H9 (cell line): ENCODE measurements around the gene COG6. TPM values are rescaled to one million over a fixed set of nuclear protein-coding genes. Genes with fewer than 3 reads are reported as not detected.

Experiments
- DNase-seq: peaks from one replicate; pipeline ENCODE4 v3.0.0-alpha.2; 2017
- H2AFZ ChIP-seq: one replicate; pipeline ENCODE4 v1.6.1; 2013; ENCODE audit warnings: mild to moderate bottlenecking, low read length, control low read depth, moderate library complexity
- H2AK5ac ChIP-seq: 2 replicates; pipeline ENCODE4 v1.6.1; 2013; ENCODE audit warnings: low read length, control low read depth, mixed read lengths; ENCODE audit not compliant: insufficient read length
- H2BK120ac ChIP-seq: one replicate; pipeline ENCODE4 v1.6.1; 2013; ENCODE audit warnings: low read depth, mild to moderate bottlenecking, low read length, control low read depth, inconsistent platforms; ENCODE audit not compliant: poor library complexity, severe bottlenecking
- H2BK12ac ChIP-seq: 2 replicates; pipeline ENCODE4 v1.6.1; 2013; ENCODE audit warnings: low read length, control low read depth, mixed read lengths, low read depth; ENCODE audit not compliant: insufficient read length
- H2BK15ac ChIP-seq: 2 replicates; pipeline ENCODE4 v1.6.1; 2013; ENCODE audit warnings: low read depth, low read length, control low read depth
- H2BK20ac ChIP-seq: one replicate; pipeline ENCODE4 v1.6.1; 2013; ENCODE audit warnings: low read depth, mild to moderate bottlenecking, low read length, control low read depth, inconsistent platforms; ENCODE audit not compliant: poor library complexity, severe bottlenecking
- H2BK5ac ChIP-seq: 2 replicates; pipeline ENCODE4 v1.6.1; 2013; ENCODE audit warnings: low read length, control low read depth, mixed read lengths; ENCODE audit not compliant: insufficient read length
- H3K14ac ChIP-seq: 2 replicates; pipeline ENCODE4 v1.6.1; 2013; ENCODE audit warnings: low read length, control low read depth; ENCODE audit not compliant: insufficient read depth
- H3K18ac ChIP-seq: 2 replicates; pipeline ENCODE4 v1.6.1; 2013; ENCODE audit warnings: low read depth, mild to moderate bottlenecking, mixed read lengths, low read length, control low read depth; ENCODE audit not compliant: insufficient read length
- H3K23ac ChIP-seq: 2 replicates; pipeline ENCODE4 v1.6.1; 2013; ENCODE audit warnings: low read length, control low read depth, mixed read lengths, low read depth; ENCODE audit not compliant: insufficient read length
- H3K23me2 ChIP-seq: 2 replicates; pipeline ENCODE4 v1.6.1; 2013; ENCODE audit warnings: low read depth, mild to moderate bottlenecking, mixed read lengths, low read length, control low read depth; ENCODE audit not compliant: insufficient read length, poor library complexity, severe bottlenecking
- H3K27ac ChIP-seq: 2 replicates; pipeline ENCODE4 v1.5.1; 2013; ENCODE audit warnings: low read length, control low read depth, mixed read lengths, low read depth; ENCODE audit not compliant: insufficient read length
- H3K27me3 ChIP-seq: 2 replicates; pipeline ENCODE4 v1.6.1; 2013; ENCODE audit warnings: low read length, control low read depth, inconsistent platforms; ENCODE audit not compliant: insufficient read depth
- H3K4ac ChIP-seq: 2 replicates; pipeline ENCODE4 v1.6.1; 2013; ENCODE audit warnings: low read depth, mild to moderate bottlenecking, control low read depth, inconsistent platforms, low read length, moderate library complexity
- H3K4me1 ChIP-seq: 2 replicates; pipeline ENCODE4 v1.6.1; 2013; ENCODE audit warnings: low read length, control low read depth, inconsistent platforms; ENCODE audit not compliant: insufficient read depth
- H3K4me2 ChIP-seq: 2 replicates; pipeline ENCODE4 v1.6.1; 2013; ENCODE audit warnings: low read length, control low read depth, mixed read lengths; ENCODE audit not compliant: insufficient read length, insufficient read depth
- H3K56ac ChIP-seq: 2 replicates; pipeline ENCODE4 v1.6.1; 2013; ENCODE audit warnings: low read depth, mild to moderate bottlenecking, mixed read lengths, low read length, control low read depth; ENCODE audit not compliant: insufficient read length
- H3K79me1 ChIP-seq: 2 replicates; pipeline ENCODE4 v1.6.1; 2013; ENCODE audit warnings: low read depth, mild to moderate bottlenecking, moderate library complexity, low read length, control low read depth, inconsistent platforms; ENCODE audit not compliant: insufficient read depth, poor library complexity, severe bottlenecking
- H3K79me2 ChIP-seq: 2 replicates; pipeline ENCODE4 v1.6.1; 2013; ENCODE audit warnings: low read length, control low read depth, inconsistent platforms; ENCODE audit not compliant: insufficient read depth
- H3K9ac ChIP-seq: 2 replicates; pipeline ENCODE4 v1.6.1; 2013; ENCODE audit warnings: low read length, control low read depth, mixed read lengths; ENCODE audit not compliant: insufficient read length; ENCODE audit errors: extremely low read depth
- H3K9me3 ChIP-seq: one replicate; pipeline ENCODE4 v1.6.1; 2013; ENCODE audit warnings: low read depth, low read length, inconsistent platforms; ENCODE audit not compliant: control insufficient read depth
- H3T11ph ChIP-seq: one replicate; pipeline ENCODE4 v1.6.1; 2013; ENCODE audit warnings: mild to moderate bottlenecking, low read length, control low read depth, inconsistent platforms
- H4K20me1 ChIP-seq: one replicate; pipeline ENCODE4 v1.6.1; 2013; ENCODE audit not compliant: control insufficient read depth, insufficient read length, insufficient read depth
- H4K5ac ChIP-seq: 2 replicates; pipeline ENCODE4 v1.6.1; 2013; ENCODE audit warnings: low read depth, mild to moderate bottlenecking, mixed read lengths, low read length, control low read depth; ENCODE audit not compliant: insufficient read length
- H4K8ac ChIP-seq: replicated peaks from 2 replicates; pipeline ENCODE4 v1.6.1; 2013; ENCODE audit warnings: low read length, control low read depth, mixed read lengths, low read depth; ENCODE audit not compliant: insufficient read length
- H4K91ac ChIP-seq: 2 replicates; pipeline ENCODE4 v1.6.1; 2013; ENCODE audit warnings: low read depth, mild to moderate bottlenecking, moderate library complexity, mixed read lengths, low read length, control low read depth; ENCODE audit not compliant: insufficient read length
- H3K27ac Mint-ChIP-seq, 3 experiments: 2 replicates in 2 of 3; 3 replicates in 1 of 3; pipeline ENCODE4 v1.8.0; 2020 to 2021; ENCODE audit warnings: mixed read lengths in 3 of 3, mild to moderate bottlenecking in 1 of 3, moderate library complexity in 1 of 3
- H3K27me3 Mint-ChIP-seq: 2 replicates; pipeline ENCODE4 v1.8.0; 2021; ENCODE audit warnings: low read depth, mild to moderate bottlenecking, moderate library complexity, mixed read lengths
- H3K36me3 Mint-ChIP-seq, 3 experiments: 2 replicates in 2 of 3; 3 replicates in 1 of 3; pipeline ENCODE4 v1.8.0; 2020 to 2021; ENCODE audit warnings: low read depth in 3 of 3, mixed read lengths in 3 of 3; ENCODE audit not compliant: insufficient read depth in 1 of 3
- H3K4me1 Mint-ChIP-seq, 2 experiments: 2 replicates each; pipeline ENCODE4 v1.8.0; 2020; ENCODE audit warnings: mixed read lengths in 2 of 2
- H3K4me3 Mint-ChIP-seq, 2 experiments: 2 replicates in 1 of 2; 3 replicates in 1 of 2; pipeline ENCODE4 v1.8.0; 2020 to 2021; ENCODE audit warnings: mild to moderate bottlenecking in 2 of 2, mixed read lengths in 2 of 2, moderate library complexity in 1 of 2
- H3K9me3 Mint-ChIP-seq, 2 experiments: 2 replicates in 1 of 2; 3 replicates in 1 of 2; pipeline ENCODE4 v1.8.0; 2020; ENCODE audit warnings: mild to moderate bottlenecking in 2 of 2, mixed read lengths in 2 of 2, moderate library complexity in 1 of 2
- WGBS: extraction: QIAGEN DNeasy Blood & Tissue Kit; methylation state at CpG from one replicate; pipeline ENCODE4 v1.1.7; 2013; ENCODE audit warnings: missing lambda C conversion rate, low lambda C conversion rate, mixed read lengths; ENCODE audit not compliant: insufficient read length; ENCODE audit errors: extremely low coverage; 5-methylcytosine and 5-hydroxymethylcytosine counted together
- total RNA-seq: library from RNA; stranded (reverse); gene quantifications from 2 replicates; pipeline ENCODE4 v1.2.1, GENCODE V29; 2021
- TF ChIP-seq, protein P1 (sequence below): fragments of 200-600 bp; sonication (generic); conservative IDR thresholded peaks from 3 replicates; pipeline ENCODE4 v1.8.0; 2021; ENCODE audit warnings: antibody characterized with exemption, mild to moderate bottlenecking

COG6 gene
- total RNA-seq, 1 experiment from 2014 or later = 23.7 TPM

- no peak overlapping the region for H3K56ac ChIP-seq
- H3K27me3 Mint-ChIP-seq = peaks cover 74% of the 10 kb centered on the region
Measured at GRCh38 chr13:39605677-39606320, 49.7 kb upstream of the COG6 start.

More at GRCh38 chr13:39605677-39606320, 49.7 kb upstream of the COG6 start:
- DNase-seq = no peak
- Histone ChIP-seq H3K23ac (no peak overlapping the region), H3K18ac (no peak overlapping the region), H2BK120ac (no peak overlapping the region), H4K8ac (no peak overlapping the region), H3K27me3 (peaks cover 3% of the 10 kb centered on the region; the same call in 1 of the 2 replicates), H3K27ac (no peak overlapping the region), H4K20me1 (no peaks in the 10 kb centered on the region), H3K23me2 (peaks cover 9% of the 10 kb centered on the region), H3K4ac (no peak overlapping the region), H3K79me1 (no peaks in the 10 kb centered on the region), H2BK15ac (no peak overlapping the region), H4K91ac (no peak overlapping the region), H3K9ac (no peak overlapping the region), H3T11ph (no peak overlapping the region), H3K9me3 (no peaks in the 10 kb centered on the region), H2BK12ac (no peak overlapping the region), H2BK20ac (no peak overlapping the region), H2AK5ac (no peak overlapping the region), H3K4me2 (no peak overlapping the region), H3K4me1 (peaks cover 2% of the 10 kb centered on the region; the same call in 1 of the 2 replicates), H4K5ac (no peak overlapping the region), H3K14ac (no peak overlapping the region), H2BK5ac (no peak overlapping the region), H2AFZ (no peak overlapping the region), H3K79me2 (no peaks in the 10 kb centered on the region)
- Mint-ChIP-seq H3K27ac (no peak overlapping the region), H3K4me1 (peaks cover 13 to 17% of the 10 kb centered on the region in 2 experiments), H3K9me3 (no peaks in the 10 kb centered on the region; a peak in 1 of 5 replicates), H3K36me3 (no peaks in the 10 kb centered on the region; a peak in 1 of 7 replicates), H3K4me3 (no peak overlapping the region)
- WGBS = no CpG with 5 or more reads among the region's 3 CpGs
- TF ChIP-seq, protein P1, sequence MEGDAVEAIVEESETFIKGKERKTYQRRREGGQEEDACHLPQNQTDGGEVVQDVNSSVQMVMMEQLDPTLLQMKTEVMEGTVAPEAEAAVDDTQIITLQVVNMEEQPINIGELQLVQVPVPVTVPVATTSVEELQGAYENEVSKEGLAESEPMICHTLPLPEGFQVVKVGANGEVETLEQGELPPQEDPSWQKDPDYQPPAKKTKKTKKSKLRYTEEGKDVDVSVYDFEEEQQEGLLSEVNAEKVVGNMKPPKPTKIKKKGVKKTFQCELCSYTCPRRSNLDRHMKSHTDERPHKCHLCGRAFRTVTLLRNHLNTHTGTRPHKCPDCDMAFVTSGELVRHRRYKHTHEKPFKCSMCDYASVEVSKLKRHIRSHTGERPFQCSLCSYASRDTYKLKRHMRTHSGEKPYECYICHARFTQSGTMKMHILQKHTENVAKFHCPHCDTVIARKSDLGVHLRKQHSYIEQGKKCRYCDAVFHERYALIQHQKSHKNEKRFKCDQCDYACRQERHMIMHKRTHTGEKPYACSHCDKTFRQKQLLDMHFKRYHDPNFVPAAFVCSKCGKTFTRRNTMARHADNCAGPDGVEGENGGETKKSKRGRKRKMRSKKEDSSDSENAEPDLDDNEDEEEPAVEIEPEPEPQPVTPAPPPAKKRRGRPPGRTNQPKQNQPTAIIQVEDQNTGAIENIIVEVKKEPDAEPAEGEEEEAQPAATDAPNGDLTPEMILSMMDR = no peak
